Cerebellar nuclear complex (tissue), 1 donor: ENCODE data around the gene CDA.

Experiments used
- DNase-seq, 2 experiments: peaks; one replicate each; lab custom pipeline; 2025; lab: John Stamatoyannopoulos, UW

CDA gene

GRCh38 chr1:20615946-20616846, 27.3 kb downstream of the CDA start:
- DNase-seq: no peak

GRCh38 chr1:20616847-20617487, 28.1 kb downstream of the CDA start:
- DNase-seq: no peak

- DNase-seq: no peak
Measured at GRCh38 chr1:20618550-20618949, 29.7 kb downstream of the CDA start.

- no peak for DNase-seq
Measured at GRCh38 chr1:20619999-20620398, 31.1 kb downstream of the CDA start.

GRCh38 chr1:20621012-20621411, 32.1 kb downstream of the CDA start:
- DNase-seq: no peak

- DNase-seq: no peak
Measured at GRCh38 chr1:20624709-20625108, 35.8 kb downstream of the CDA start.

GRCh38 chr1:20625176-20626097, 36.5 kb downstream of the CDA start:
- DNase-seq: no peak

GRCh38 chr1:20626098-20626427, 37.2 kb downstream of the CDA start:
- no peak for DNase-seq

- DNase-seq: no peak
Measured at GRCh38 chr1:20626524-20626923, 37.6 kb downstream of the CDA start.

GRCh38 chr1:20630729-20631128, 41.8 kb downstream of the CDA start:
- no peak for DNase-seq

GRCh38 chr1:20632386-20632785, 43.5 kb downstream of the CDA start:
- DNase-seq: no peak

GRCh38 chr1:20633190-20634064, 44.5 kb downstream of the CDA start, which contains the start of gene PINK1:
Gene PINK1, plus strand, starts transcription at chr1:20633458. Its CDS starts 91 bp downstream, at chr1:20633549.
- DNase-seq: peak in 1 of 2 experiments; percentile 21

GRCh38 chr1:20634065-20634593, 45.2 kb downstream of the CDA start:
- no peak for DNase-seq

GRCh38 chr1:20634594-20635084, 45.7 kb downstream of the CDA start:
- no peak for DNase-seq

- no peak for DNase-seq
Measured at GRCh38 chr1:20636785-20637347, 48.0 kb downstream of the CDA start.

GRCh38 chr1:20640183-20640597, 51.3 kb downstream of the CDA start:
- DNase-seq: peak in 1 of 2 experiments; percentile 2

- no peak for DNase-seq
Measured at GRCh38 chr1:20641975-20642374, 53.1 kb downstream of the CDA start.

GRCh38 chr1:20643080-20643479, 54.2 kb downstream of the CDA start:
- DNase-seq: no peak

- DNase-seq: no peak
Measured at GRCh38 chr1:20644416-20644815, 55.5 kb downstream of the CDA start.

GRCh38 chr1:20645414-20645813, 56.5 kb downstream of the CDA start:
- no peak for DNase-seq
